Measurements from ENCODE around the gene PSMD3.
"Not testable (repeated sequence)": the region's sequence is repeated elsewhere in the genome, so short reads cannot be mapped to it uniquely, and the experiment has no call there.

Gene PSMD3

GRCh38 chr17:39995438-39995837 lies 14.8 kb downstream of the PSMD3 start:
- H3K4me3 ChIP-seq (ENCODE audit: low read depth, low read length), result no peak overlapping the region
- TF ChIP-seq CTCF (IDR thresholded peaks at IDR 0.05; ENCODE audit: control insufficient read depth, extremely low read depth, insufficient read depth), result no peak
- no peak for DNase-seq (ENCODE audit: low read depth)

- H3K4me3 ChIP-seq (ENCODE audit: low read depth, low read length), result no peak overlapping the region
- no peak for TF ChIP-seq CTCF (IDR thresholded peaks at IDR 0.05; ENCODE audit: control insufficient read depth, extremely low read depth, insufficient read depth)
- DNase-seq (ENCODE audit: low read depth), result no peak
These were observed 15.6 kb downstream of the PSMD3 start for GRCh38 chr17:39996162-39996561.

DNA sequence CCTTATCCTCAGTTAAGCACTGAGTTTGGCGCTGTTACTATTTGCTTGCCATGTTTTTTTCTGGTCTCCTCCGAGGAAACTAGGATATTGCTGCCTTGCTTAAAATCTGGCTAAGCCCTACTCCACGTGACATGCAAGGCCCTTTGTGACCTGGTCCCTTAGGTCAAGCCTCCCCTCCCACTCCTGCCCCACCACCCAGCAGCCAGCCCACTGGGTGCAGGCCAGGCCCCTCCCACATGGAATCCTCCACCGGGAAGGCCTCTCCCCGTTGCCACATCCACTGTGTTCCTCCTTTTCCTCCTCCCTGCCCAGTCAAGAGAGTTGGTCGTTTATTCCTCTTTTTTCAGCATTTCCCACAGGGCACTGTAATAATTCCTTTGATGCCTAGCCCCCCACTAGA lies 16.2 kb downstream of the PSMD3 start:
- H3K4me3 ChIP-seq (ENCODE audit: low read depth, low read length), result no peak overlapping the region
- DNase-seq (ENCODE audit: low read depth), result no peak
- no peak for TF ChIP-seq CTCF (IDR thresholded peaks at IDR 0.05; ENCODE audit: control insufficient read depth, extremely low read depth, insufficient read depth)

GRCh38 chr17:39997543-39997942 lies 16.9 kb downstream of the PSMD3 start:
- no peak overlapping the region for H3K4me3 ChIP-seq (ENCODE audit: low read depth, low read length)
- TF ChIP-seq CTCF (IDR thresholded peaks at IDR 0.05; ENCODE audit: control insufficient read depth, extremely low read depth, insufficient read depth), result no peak
- no peak for DNase-seq (ENCODE audit: low read depth)

- H3K4me3 ChIP-seq (ENCODE audit: low read depth, low read length), result no peak overlapping the region
- no peak for DNase-seq (ENCODE audit: low read depth)
- no peak for TF ChIP-seq CTCF (IDR thresholded peaks at IDR 0.05; ENCODE audit: control insufficient read depth, extremely low read depth, insufficient read depth)
These were observed 18.5 kb downstream of the PSMD3 start for GRCh38 chr17:39999067-39999466.

DNA sequence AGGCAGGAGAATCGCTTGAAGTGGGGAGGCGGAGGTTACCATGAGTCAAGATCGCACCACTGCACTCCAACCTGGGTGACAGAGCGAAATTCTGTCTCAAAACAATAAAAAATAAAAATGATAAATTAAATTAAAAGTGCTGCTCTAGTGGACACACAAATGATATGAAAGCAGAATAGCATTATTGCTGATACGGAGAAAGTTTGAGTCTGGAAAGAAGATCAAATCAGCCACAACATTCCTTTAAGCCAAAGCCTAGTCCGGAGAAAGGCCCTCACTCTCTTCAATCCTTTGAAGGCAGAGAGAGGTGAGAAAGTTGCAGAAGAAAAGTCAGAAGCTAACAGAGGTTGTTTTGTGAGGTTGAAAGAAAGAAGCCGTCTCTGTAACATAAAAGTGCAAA lies 19.6 kb downstream of the PSMD3 start:
- TF ChIP-seq CTCF (IDR thresholded peaks at IDR 0.05; ENCODE audit: control insufficient read depth, extremely low read depth, insufficient read depth), result no peak

GRCh38 chr17:40001335-40001734 lies 20.7 kb downstream of the PSMD3 start:
- not testable (repeated sequence) for H3K4me3 ChIP-seq (ENCODE audit: low read depth, low read length); DNase-seq (ENCODE audit: low read depth)

More for the DNA sequence above, 19.6 kb downstream of the PSMD3 start:
- DNase-seq (ENCODE audit: low read depth), result no peak
- no peak overlapping the region for H3K4me3 ChIP-seq (ENCODE audit: low read depth, low read length)

All from LNCaP clone FGC (cell line).